Type B pancreatic cell (in vitro differentiated cells): ENCODE results near the gene PRKAR1B. TPM values are rescaled to one million over a fixed set of nuclear protein-coding genes. Genes with fewer than 3 reads are reported as not detected.
A peak's percentile ranks its signal among the peaks of the same experiment; 100 is the strongest.
"Not testable (repeated sequence)": the region's sequence is repeated elsewhere in the genome, so short reads cannot be mapped to it uniquely, and the experiment has no call there.

ENCODE experiments used
- DNase-seq: peaks from one replicate; pipeline ENCODE4 v3.0.0; 2021; ENCODE audit warnings: mixed read lengths; ENCODE audit not compliant: unreplicated experiment; ENCODE audit errors: extremely low spot score
- H3K27ac Mint-ChIP-seq: 2 replicates; pipeline ENCODE4 v1.8.0; 2021; ENCODE audit warnings: mild to moderate bottlenecking, mixed read lengths
- H3K27me3 Mint-ChIP-seq: 2 replicates; pipeline ENCODE4 v1.8.0; 2021; ENCODE audit warnings: mixed read lengths
- H3K36me3 Mint-ChIP-seq: 2 replicates; pipeline ENCODE4 v1.8.0; 2021; ENCODE audit warnings: mixed read lengths
- H3K4me1 Mint-ChIP-seq: one replicate; pipeline ENCODE4 v1.8.0; 2021; ENCODE audit warnings: mixed read lengths; ENCODE audit not compliant: unreplicated experiment
- H3K4me3 Mint-ChIP-seq: 2 replicates; pipeline ENCODE4 v1.8.0; 2021; ENCODE audit warnings: mild to moderate bottlenecking, mixed read lengths
- H3K9me3 Mint-ChIP-seq: 2 replicates; pipeline ENCODE4 v1.8.0; 2021; ENCODE audit warnings: mixed read lengths
- CTCF ChIP-seq: fragments of 200-600 bp; sonication (generic); conservative IDR thresholded peaks from 2 replicates; pipeline ENCODE4 v1.5.0; 2021; ENCODE audit warnings: antibody characterized with exemption, mild to moderate bottlenecking
- total RNA-seq: library from RNA; stranded (reverse); gene quantifications from 2 replicates; pipeline ENCODE4 v1.2.1, GENCODE V29; 2021; ENCODE audit warnings: low replicate concordance

Gene PRKAR1B
- total RNA-seq, 1 donor from 2014 or later = 26.1 TPM

- no peak for TF ChIP-seq CTCF
- Mint-ChIP-seq H3K27ac (no peak overlapping the region), H3K4me1 (no peaks in the 10 kb centered on the region), H3K4me3 (no peak overlapping the region), H3K36me3 (peaks cover 19% of the 10 kb centered on the region), H3K27me3 (no peaks in the 10 kb centered on the region), H3K9me3 (no peaks in the 10 kb centered on the region)
- no peak for DNase-seq
These were observed 30.0 kb upstream of the PRKAR1B start for GRCh38 chr7:756928-757560.

- Mint-ChIP-seq H3K36me3 (peaks cover 18% of the 10 kb centered on the region), H3K4me1 (no peaks in the 10 kb centered on the region), H3K27ac (no peak overlapping the region), H3K27me3 (no peaks in the 10 kb centered on the region), H3K9me3 (no peaks in the 10 kb centered on the region), H3K4me3 (no peak overlapping the region)
- DNase-seq = no peak
- TF ChIP-seq CTCF = no peak
These were observed 29.3 kb upstream of the PRKAR1B start for GRCh38 chr7:756231-756927.

- Mint-ChIP-seq H3K4me1 (no peaks in the 10 kb centered on the region), H3K27ac (no peak overlapping the region), H3K9me3 (no peaks in the 10 kb centered on the region), H3K4me3 (no peak overlapping the region), H3K27me3 (no peaks in the 10 kb centered on the region), H3K36me3 (peaks cover 15% of the 10 kb centered on the region)
- no peak for DNase-seq
- no peak for TF ChIP-seq CTCF
These were observed 28.3 kb upstream of the PRKAR1B start for GRCh38 chr7:755413-755805.

- no peaks in the 10 kb centered on the region for H3K4me1 Mint-ChIP-seq
- no peak for DNase-seq
- no peaks in the 10 kb centered on the region for H3K27me3 Mint-ChIP-seq
- no peak overlapping the region for H3K27ac Mint-ChIP-seq
- no peaks in the 10 kb centered on the region for H3K9me3 Mint-ChIP-seq
- no peak for TF ChIP-seq CTCF
- no peak overlapping the region for H3K4me3 Mint-ChIP-seq
- H3K36me3 Mint-ChIP-seq = peaks cover 15% of the 10 kb centered on the region
These were observed 27.7 kb upstream of the PRKAR1B start for GRCh38 chr7:754531-755412.

- Mint-ChIP-seq H3K4me1 (no peaks in the 10 kb centered on the region), H3K27ac (no peak overlapping the region), H3K4me3 (no peak overlapping the region), H3K36me3 (peaks cover 6% of the 10 kb centered on the region), H3K27me3 (no peaks in the 10 kb centered on the region), H3K9me3 (no peaks in the 10 kb centered on the region)
- TF ChIP-seq CTCF = no peak
- DNase-seq = no peak
These were observed 26.1 kb upstream of the PRKAR1B start for GRCh38 chr7:753190-753589.

- H3K9me3 Mint-ChIP-seq, H3K27me3 Mint-ChIP-seq, DNase-seq, H3K36me3 Mint-ChIP-seq, H3K4me1 Mint-ChIP-seq, H3K4me3 Mint-ChIP-seq: not testable (repeated sequence)
- H3K27ac Mint-ChIP-seq = peak overlapping the region; percentile 37
These were observed 25.2 kb upstream of the PRKAR1B start for GRCh38 chr7:752256-752655.
